SK-N-SH (cell line): ENCODE data around the gene NNAT. TPM values are rescaled to one million over a fixed set of nuclear protein-coding genes. Genes with fewer than 3 reads are reported as not detected.

Experiments used
- CTCF ChIA-PET: fragments of 300-600, 350-600 bp; formaldehyde crosslinking; extraction: SDS; loops from one replicate; lab custom pipeline; 2021; lab: Yijun Ruan, JAX
- POLR2A ChIA-PET: fragments of 350-600 bp; sonication (Branson Sonifier 250); formaldehyde crosslinking; extraction: SDS; loops from one replicate; lab custom pipeline; 2020; ENCODE audit warnings: antibody characterized with exemption, inconsistent platforms; lab: Yijun Ruan, JAX
- DNase-seq: peaks from one replicate; pipeline ENCODE4 v3.0.0; 2012
- H2AFZ ChIP-seq: fragments of 200-600 bp; sonication (generic); 2 replicates; pipeline ENCODE4 v1.8.1; 2016; ENCODE audit warnings: antibody characterized with exemption, mild to moderate bottlenecking, low read depth
- H3F3A ChIP-seq: fragments of 200-600 bp; sonication (generic); replicated peaks from 2 replicates; pipeline ENCODE3; 2016; ENCODE audit warnings: antibody characterized with exemption, mild to moderate bottlenecking; ENCODE audit not compliant: insufficient read depth
- H3K27ac ChIP-seq, 2 experiments: fragments of 200-500 bp in 1 of 2; fragments of 200-600 bp in 1 of 2; sonication (Bioruptor generic) in 1 of 2; sonication (generic), shearing (Covaris generic) in 1 of 2; 2 replicates each; pipeline versions ENCODE4 v1.5.1 to v1.6.1; 2014 to 2016; ENCODE audit warnings: low read depth in 2 of 2, inconsistent platforms in 1 of 2, low read length in 1 of 2, mild to moderate bottlenecking in 1 of 2, mixed read lengths in 1 of 2
- H3K27me3 ChIP-seq: fragments of 200-600 bp; sonication (generic), shearing (Covaris generic); 2 replicates; pipeline ENCODE4 v1.6.1; 2016; ENCODE audit warnings: mixed run types; ENCODE audit not compliant: insufficient read depth
- H3K36me3 ChIP-seq, 2 experiments: fragments of 200-500 bp in 1 of 2; fragments of 200-600 bp in 1 of 2; sonication (Bioruptor generic) in 1 of 2; sonication (generic) in 1 of 2; replicated peaks in 1 of 2; 2 replicates each; pipeline versions ENCODE3 to v1.5.1; 2014 to 2016; ENCODE audit warnings: low read length in 1 of 2, mild to moderate bottlenecking in 1 of 2; ENCODE audit not compliant: insufficient read depth in 2 of 2, control insufficient read depth in 1 of 2
- H3K4me1 ChIP-seq, 2 experiments: fragments of 200-500 bp in 1 of 2; fragments of 200-600 bp in 1 of 2; sonication (Bioruptor generic) in 1 of 2; sonication (generic), shearing (Covaris generic) in 1 of 2; 2 replicates each; pipeline versions ENCODE4 v1.5.1 to v1.6.1; 2014 to 2016; ENCODE audit warnings: low read depth in 1 of 2, low read length in 1 of 2, mixed run types in 1 of 2; ENCODE audit not compliant: insufficient read depth in 2 of 2, control insufficient read depth in 1 of 2
- H3K4me2 ChIP-seq: fragments of 200-600 bp; sonication (generic), shearing (Covaris generic); 2 replicates; pipeline ENCODE4 v1.6.1; 2017; ENCODE audit warnings: mixed run types
- H3K4me3 ChIP-seq, 2 experiments: fragments of 200-500 bp in 1 of 2; fragments of 200-600 bp in 1 of 2; sonication (Bioruptor generic) in 1 of 2; sonication (generic), shearing (Covaris generic) in 1 of 2; 2 replicates each; pipeline versions ENCODE4 v1.5.1 to v1.8.1; 2014 to 2016; ENCODE audit warnings: low read depth in 2 of 2, inconsistent platforms in 1 of 2, low read length in 1 of 2, mild to moderate bottlenecking in 1 of 2, mixed read lengths in 1 of 2, moderate library complexity in 1 of 2
- H3K79me2 ChIP-seq: fragments of 200-600 bp; sonication (generic); 2 replicates; pipeline ENCODE4 v1.8.1; 2017; ENCODE audit warnings: mild to moderate bottlenecking; ENCODE audit not compliant: insufficient read depth
- H3K9ac ChIP-seq: fragments of 200-600 bp; sonication (generic); 2 replicates; pipeline ENCODE4 v1.6.1; 2017; ENCODE audit warnings: mixed run types
- H3K9me2 ChIP-seq: fragments of 200-600 bp; sonication (generic); 2 replicates; pipeline ENCODE4 v1.6.1; 2017; ENCODE audit warnings: mixed run types
- H3K9me3 ChIP-seq: fragments of 200-600 bp; sonication (generic); 2 replicates; pipeline ENCODE4 v1.6.1; 2017; ENCODE audit warnings: mixed run types, mild to moderate bottlenecking, moderate library complexity
- H4K20me1 ChIP-seq: fragments of 200-600 bp; sonication (generic); 2 replicates; pipeline ENCODE4 v1.6.1; 2017; ENCODE audit warnings: mild to moderate bottlenecking, mixed run types; ENCODE audit not compliant: insufficient read depth
- CHD2 ChIP-seq: fragments of 150-350 bp; IDR thresholded peaks from 2 replicates; pipeline ENCODE4 v1.6.1; 2018; ENCODE audit warnings: low read length; ENCODE audit not compliant: partially characterized antibody
- ELF1 ChIP-seq: IDR thresholded peaks from 2 replicates; pipeline ENCODE4 v1.4.0; 2012
- EP300 ChIP-seq, 2 experiments: IDR thresholded peaks; 2 replicates each; pipeline versions ENCODE4 v1.4.0 to v1.6.1; 2012; ENCODE audit warnings: borderline replicate concordance in 1 of 2, low read depth in 1 of 2, low read length in 1 of 2
- FOSL2 ChIP-seq: IDR thresholded peaks from 2 replicates; pipeline ENCODE4 v1.4.0; 2012; ENCODE audit warnings: low read depth, mild to moderate bottlenecking, moderate library complexity, borderline replicate concordance
- FOXJ3 ChIP-seq: sonication (generic); formaldehyde crosslinking; IDR thresholded peaks from 2 replicates; pipeline ENCODE4 v1.5.1; 2020; ENCODE audit warnings: mild to moderate bottlenecking, missing genetic modification reagents
- MEF2A ChIP-seq: IDR thresholded peaks from 2 replicates; pipeline ENCODE4 v1.4.0; 2012; ENCODE audit warnings: low read depth, borderline replicate concordance
- MXI1 ChIP-seq: IDR thresholded peaks from 2 replicates; pipeline ENCODE4 v1.6.1; 2012; ENCODE audit warnings: mild to moderate bottlenecking, low read depth, low read length, improper control_type of control experiment
- NFIC ChIP-seq: IDR thresholded peaks from 2 replicates; pipeline ENCODE4 v1.4.0; 2012; ENCODE audit warnings: borderline replicate concordance
- PBX3 ChIP-seq: IDR thresholded peaks from 2 replicates; pipeline ENCODE4; 2012
- TAF1 ChIP-seq: IDR thresholded peaks from 2 replicates; pipeline ENCODE4 v1.6.1; 2012; ENCODE audit warnings: low read depth, mild to moderate bottlenecking, low read length, moderate library complexity, borderline replicate concordance
- TCF12 ChIP-seq: IDR thresholded peaks from 2 replicates; pipeline ENCODE4 v1.4.0; 2012
- TEAD4 ChIP-seq: IDR thresholded peaks from 2 replicates; pipeline ENCODE4 v1.4.0; 2012; ENCODE audit warnings: mild to moderate bottlenecking, borderline replicate concordance; ENCODE audit not compliant: insufficient read depth
- USF2 ChIP-seq: fragments of 150-350 bp; IDR thresholded peaks from 2 replicates; pipeline ENCODE4 v1.6.1; 2017; ENCODE audit warnings: antibody characterized with exemption, low read length, low read depth, borderline replicate concordance
- WGBS: methylation state at CpG from one replicate; pipeline ENCODE4 v1.1.6; 2017; ENCODE audit warnings: low lambda C conversion rate; 5-methylcytosine and 5-hydroxymethylcytosine counted together
- polyA plus RNA-seq, 3 experiments: library from polyadenylated mRNA; depleted of rRNA; stranded (reverse); fragments of >200 nt; gene quantifications; 2 replicates each; pipeline ENCODE4 v1.2.3, GENCODE V29; 2012
- TF ChIP-seq, protein P1 (sequence below): fragments of 200-600 bp; sonication (generic); IDR thresholded peaks from 2 replicates; pipeline ENCODE4 v1.6.1; 2017; ENCODE audit warnings: antibody characterized with exemption, mild to moderate bottlenecking, moderate library complexity
- TF ChIP-seq, protein P2 (sequence below): IDR thresholded peaks from 2 replicates; pipeline ENCODE4 v1.6.1; 2012; ENCODE audit warnings: mild to moderate bottlenecking, low read depth, low read length, moderate library complexity
- TF ChIP-seq, protein P3 (sequence below): IDR thresholded peaks from 2 replicates; pipeline ENCODE4 v1.4.0; 2012; ENCODE audit warnings: low read depth, borderline replicate concordance

The NNAT gene
- polyA plus RNA-seq, 1 of the 3 experiments (the other 2 are of a cell fraction): 6.7 TPM

- TF ChIP-seq TAF1: no peak
- no peak for TF ChIP-seq CHD2
- no peak for TF ChIP-seq USF2
- no peak for TF ChIP-seq FOXJ3
- TF ChIP-seq, protein P1, sequence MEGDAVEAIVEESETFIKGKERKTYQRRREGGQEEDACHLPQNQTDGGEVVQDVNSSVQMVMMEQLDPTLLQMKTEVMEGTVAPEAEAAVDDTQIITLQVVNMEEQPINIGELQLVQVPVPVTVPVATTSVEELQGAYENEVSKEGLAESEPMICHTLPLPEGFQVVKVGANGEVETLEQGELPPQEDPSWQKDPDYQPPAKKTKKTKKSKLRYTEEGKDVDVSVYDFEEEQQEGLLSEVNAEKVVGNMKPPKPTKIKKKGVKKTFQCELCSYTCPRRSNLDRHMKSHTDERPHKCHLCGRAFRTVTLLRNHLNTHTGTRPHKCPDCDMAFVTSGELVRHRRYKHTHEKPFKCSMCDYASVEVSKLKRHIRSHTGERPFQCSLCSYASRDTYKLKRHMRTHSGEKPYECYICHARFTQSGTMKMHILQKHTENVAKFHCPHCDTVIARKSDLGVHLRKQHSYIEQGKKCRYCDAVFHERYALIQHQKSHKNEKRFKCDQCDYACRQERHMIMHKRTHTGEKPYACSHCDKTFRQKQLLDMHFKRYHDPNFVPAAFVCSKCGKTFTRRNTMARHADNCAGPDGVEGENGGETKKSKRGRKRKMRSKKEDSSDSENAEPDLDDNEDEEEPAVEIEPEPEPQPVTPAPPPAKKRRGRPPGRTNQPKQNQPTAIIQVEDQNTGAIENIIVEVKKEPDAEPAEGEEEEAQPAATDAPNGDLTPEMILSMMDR: no peak
- TF ChIP-seq EP300 (IDR thresholded peaks at IDR 0.05; ENCODE audit: borderline replicate concordance in 1 of 2, low read depth in 1 of 2, low read length in 1 of 2): no peak
- no peak for TF ChIP-seq NFIC
- TF ChIP-seq, protein P2, sequence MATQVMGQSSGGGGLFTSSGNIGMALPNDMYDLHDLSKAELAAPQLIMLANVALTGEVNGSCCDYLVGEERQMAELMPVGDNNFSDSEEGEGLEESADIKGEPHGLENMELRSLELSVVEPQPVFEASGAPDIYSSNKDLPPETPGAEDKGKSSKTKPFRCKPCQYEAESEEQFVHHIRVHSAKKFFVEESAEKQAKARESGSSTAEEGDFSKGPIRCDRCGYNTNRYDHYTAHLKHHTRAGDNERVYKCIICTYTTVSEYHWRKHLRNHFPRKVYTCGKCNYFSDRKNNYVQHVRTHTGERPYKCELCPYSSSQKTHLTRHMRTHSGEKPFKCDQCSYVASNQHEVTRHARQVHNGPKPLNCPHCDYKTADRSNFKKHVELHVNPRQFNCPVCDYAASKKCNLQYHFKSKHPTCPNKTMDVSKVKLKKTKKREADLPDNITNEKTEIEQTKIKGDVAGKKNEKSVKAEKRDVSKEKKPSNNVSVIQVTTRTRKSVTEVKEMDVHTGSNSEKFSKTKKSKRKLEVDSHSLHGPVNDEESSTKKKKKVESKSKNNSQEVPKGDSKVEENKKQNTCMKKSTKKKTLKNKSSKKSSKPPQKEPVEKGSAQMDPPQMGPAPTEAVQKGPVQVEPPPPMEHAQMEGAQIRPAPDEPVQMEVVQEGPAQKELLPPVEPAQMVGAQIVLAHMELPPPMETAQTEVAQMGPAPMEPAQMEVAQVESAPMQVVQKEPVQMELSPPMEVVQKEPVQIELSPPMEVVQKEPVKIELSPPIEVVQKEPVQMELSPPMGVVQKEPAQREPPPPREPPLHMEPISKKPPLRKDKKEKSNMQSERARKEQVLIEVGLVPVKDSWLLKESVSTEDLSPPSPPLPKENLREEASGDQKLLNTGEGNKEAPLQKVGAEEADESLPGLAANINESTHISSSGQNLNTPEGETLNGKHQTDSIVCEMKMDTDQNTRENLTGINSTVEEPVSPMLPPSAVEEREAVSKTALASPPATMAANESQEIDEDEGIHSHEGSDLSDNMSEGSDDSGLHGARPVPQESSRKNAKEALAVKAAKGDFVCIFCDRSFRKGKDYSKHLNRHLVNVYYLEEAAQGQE: no peak
- TF ChIP-seq MEF2A: no peak
- no peak for TF ChIP-seq PBX3
- TF ChIP-seq TEAD4: no peak
- TF ChIP-seq FOSL2: no peak
- TF ChIP-seq, protein P3, sequence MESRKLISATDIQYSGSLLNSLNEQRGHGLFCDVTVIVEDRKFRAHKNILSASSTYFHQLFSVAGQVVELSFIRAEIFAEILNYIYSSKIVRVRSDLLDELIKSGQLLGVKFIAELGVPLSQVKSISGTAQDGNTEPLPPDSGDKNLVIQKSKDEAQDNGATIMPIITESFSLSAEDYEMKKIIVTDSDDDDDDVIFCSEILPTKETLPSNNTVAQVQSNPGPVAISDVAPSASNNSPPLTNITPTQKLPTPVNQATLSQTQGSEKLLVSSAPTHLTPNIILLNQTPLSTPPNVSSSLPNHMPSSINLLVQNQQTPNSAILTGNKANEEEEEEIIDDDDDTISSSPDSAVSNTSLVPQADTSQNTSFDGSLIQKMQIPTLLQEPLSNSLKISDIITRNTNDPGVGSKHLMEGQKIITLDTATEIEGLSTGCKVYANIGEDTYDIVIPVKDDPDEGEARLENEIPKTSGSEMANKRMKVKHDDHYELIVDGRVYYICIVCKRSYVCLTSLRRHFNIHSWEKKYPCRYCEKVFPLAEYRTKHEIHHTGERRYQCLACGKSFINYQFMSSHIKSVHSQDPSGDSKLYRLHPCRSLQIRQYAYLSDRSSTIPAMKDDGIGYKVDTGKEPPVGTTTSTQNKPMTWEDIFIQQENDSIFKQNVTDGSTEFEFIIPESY: no peak
- TF ChIP-seq ELF1: no peak
- TF ChIP-seq TCF12: no peak
- no peak for TF ChIP-seq MXI1
- TF ChIP-seq, all 33 proteins: peak for 0
- DNase-seq: no peak
- ChIA-PET CTCF (interaction anchor here (0.8 to 1.2 kb wide), 2 partner anchors 20 to 309 kb away, joined by 3 read pairs; no protein-coding TSS in a partner anchor), POLR2A (interaction anchor here (0.6 kb wide), 1 partner anchor 254 kb away, joined by 3 read pairs; no protein-coding TSS in a partner anchor)
- Histone ChIP-seq H3K4me1 (no peaks in the 10 kb centered on the region), H4K20me1 (no peaks in the 10 kb centered on the region), H3K4me3 (no peak overlapping the region), H3K9ac (no peak overlapping the region), H3K27me3 (no peaks in the 10 kb centered on the region), H3K79me2 (no peaks in the 10 kb centered on the region), H3K36me3 (no peaks in the 10 kb centered on the region), H3K4me2 (no peak overlapping the region), H2AFZ (no peak overlapping the region), H3F3A (no peaks in the 10 kb centered on the region), H3K9me2 (no peaks in the 10 kb centered on the region), H3K9me3 (no peaks in the 10 kb centered on the region), H3K27ac (no peak overlapping the region)
- 92% methylated on average over 7 of the region's 7 CpGs for WGBS
Observed at GRCh38 chr20:37501940-37502339, 19.1 kb upstream of the NNAT start.
